NCI-H187 treated with DMSO at 0.1 percent for 48 hours (cell line): ENCODE measurements around the gene MAT1A.
"Not testable (repeated sequence)": the region's sequence is repeated elsewhere in the genome, so short reads cannot be mapped to it uniquely, and the experiment has no call there.

ENCODE experiments used
- DNase-seq: peaks from one replicate; lab custom pipeline; 2025; lab: John Stamatoyannopoulos, UW

The MAT1A gene

DNA sequence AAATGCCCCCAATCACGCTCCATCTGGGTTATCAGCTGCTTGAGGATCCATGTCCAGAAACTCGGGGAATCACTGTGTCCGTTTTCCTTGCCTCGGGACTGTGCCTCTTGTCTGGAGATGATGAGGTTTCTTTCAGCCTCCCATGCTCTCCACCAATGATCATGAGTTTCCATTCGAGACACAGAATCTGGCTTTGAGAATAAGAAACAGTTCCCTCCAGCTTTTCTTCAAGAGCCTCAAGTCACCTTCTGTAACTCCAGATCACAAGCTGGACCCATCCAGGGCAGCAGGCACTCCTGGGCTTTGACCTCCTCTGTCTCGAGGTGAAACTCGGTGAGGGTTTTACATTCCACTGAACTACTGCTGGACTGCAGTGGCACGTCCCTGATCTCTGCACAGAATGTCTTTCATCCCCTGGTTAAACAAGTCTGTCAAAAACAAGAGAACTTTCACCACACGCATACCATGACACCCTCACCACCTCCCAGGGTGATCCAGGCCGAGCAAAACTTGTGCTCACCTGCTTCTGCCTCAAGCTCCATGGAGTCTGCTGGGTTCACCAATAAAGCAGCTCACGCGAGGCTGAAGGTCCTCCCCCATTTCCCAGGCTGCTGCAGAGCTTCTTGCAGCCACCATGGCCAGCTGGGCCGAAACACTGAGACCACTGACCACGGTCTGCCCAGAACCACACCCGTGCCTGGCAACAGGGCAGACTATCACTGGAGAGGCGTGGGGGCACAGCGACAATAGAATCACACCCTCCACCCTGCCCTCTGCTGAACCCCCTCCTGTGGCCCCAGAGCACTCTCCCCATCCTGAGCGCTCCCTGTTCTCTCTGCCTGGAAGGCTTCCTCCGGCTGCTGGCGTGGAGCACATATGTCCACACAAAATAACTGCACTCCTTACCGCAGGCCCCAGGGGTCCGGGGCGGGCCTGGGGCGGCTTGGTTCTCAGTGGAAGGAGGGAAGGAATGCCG lies 25.1 kb downstream of the MAT1A start:
- DNase-seq: no peak

DNA sequence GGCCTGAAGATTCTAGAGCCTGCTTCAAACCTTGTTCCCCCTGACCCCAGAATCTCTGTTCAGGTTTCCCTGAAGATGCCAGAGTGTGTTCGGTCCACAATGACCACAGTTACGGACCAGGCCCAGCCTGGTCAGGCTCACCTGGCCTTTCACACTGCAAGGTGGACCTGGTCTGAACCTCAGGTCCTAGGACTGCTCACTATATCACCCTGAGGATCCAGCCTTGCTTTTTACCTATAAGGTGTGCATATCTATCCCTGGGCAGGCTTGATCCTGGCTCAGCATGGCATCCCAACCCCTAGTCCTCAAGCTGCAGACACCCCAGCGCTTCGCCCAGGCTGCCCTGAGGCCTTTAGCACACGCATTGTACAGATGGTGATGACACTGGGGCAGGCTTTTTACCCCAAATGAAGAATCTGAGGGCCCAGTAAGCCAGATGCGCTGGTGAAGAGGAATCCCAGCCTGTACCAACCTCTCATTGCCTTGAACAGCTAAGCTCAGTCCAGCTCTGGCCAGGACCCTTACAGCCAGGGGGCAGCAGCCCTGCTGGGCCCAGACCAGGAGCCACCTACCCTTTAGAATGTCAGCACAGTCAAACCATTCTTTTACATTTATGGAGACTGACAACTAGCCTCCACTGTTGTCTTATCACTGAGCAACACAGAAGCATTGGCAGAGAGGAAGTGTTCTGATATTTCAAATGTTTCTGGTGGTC lies 28.0 kb downstream of the MAT1A start:
- no peak for DNase-seq

DNA sequence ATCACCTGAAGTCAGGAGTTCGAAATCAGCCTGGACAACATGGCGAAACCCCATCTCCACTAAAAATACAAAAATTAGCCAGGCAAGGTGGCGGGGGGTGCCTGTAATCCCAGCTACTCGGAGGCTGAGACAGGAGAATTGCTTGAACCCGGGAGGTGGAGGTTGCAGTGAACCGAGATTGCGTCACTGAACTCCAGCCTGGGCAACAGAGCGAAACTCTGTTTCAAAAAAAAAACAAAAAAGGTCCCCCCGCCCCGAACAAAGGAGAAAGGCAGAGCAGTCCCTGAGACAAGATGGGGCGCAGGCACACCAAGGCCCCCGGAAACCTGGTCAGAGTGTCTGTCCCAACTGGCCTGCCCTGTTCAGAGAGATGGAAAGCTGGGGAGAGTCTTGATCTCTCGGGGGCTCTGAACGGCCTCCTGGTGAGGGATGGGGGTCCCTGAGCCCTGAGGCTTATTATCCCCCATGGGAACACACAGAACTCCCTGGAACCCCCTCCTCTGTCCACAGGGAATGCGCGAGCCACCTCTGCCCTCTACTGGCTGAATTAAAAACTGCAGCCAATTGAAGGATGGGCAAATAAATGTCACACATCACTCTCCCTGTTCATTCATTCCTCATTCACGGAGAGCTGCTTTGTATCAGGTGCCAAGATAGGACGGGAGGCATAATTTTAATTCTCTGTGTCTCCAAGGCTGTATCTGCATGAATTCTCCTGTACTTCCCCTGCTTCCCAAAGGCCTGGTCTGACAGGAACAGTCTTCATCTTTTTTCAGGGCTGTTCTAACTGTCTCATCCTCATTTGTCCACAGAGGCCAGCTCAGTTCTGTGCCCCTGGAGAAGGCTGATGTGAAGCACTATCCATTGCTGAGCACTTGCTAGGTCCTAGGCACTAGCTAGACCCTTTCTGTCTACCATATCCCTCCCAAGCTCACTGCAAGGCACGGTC lies 28.9 kb downstream of the MAT1A start:
- DNase-seq: no peak

DNA sequence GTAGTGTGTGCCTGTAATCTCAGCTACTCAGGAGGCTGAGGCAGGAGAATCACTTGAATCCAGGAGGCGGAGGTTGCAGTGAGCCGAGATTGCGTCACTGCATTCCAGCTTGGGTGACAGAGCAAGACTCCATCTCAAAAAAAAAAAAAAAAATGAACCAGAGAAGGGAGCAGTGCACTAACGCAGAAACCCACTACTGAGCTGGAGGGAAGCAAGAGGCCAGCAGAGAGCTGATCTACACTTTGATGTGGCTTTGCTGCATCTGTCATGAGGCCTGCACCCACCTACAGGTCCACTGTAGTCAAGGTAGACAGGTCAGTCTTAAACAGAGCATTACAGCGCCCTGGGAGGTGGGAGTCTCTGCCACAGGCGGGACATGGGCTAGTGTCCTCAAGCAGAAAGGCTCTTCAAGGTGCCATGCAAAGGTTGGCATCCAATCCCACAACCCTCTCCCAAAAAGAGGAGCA lies 30.0 kb downstream of the MAT1A start:
- no peak for DNase-seq

DNA sequence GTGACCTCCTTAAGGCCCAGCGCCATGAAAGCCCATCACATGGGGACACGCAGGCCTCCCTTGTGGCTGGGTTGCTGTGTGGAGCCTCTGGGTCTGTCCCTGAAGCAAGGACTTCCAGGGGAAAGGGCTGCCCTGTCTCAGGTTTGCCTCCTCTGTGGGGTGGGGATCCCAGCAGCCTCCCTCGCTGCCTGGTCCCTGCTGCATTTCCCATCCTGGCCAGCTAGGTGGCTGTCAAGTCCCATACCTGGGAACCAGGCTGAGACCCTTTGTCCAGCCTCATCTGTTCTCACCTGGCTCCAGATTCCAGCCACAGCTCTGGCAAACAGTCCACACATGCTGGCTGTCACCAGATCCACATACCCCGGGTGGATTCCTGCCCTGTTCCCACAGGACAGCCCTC lies 32.7 kb downstream of the MAT1A start:
- not testable (repeated sequence) for DNase-seq

DNA sequence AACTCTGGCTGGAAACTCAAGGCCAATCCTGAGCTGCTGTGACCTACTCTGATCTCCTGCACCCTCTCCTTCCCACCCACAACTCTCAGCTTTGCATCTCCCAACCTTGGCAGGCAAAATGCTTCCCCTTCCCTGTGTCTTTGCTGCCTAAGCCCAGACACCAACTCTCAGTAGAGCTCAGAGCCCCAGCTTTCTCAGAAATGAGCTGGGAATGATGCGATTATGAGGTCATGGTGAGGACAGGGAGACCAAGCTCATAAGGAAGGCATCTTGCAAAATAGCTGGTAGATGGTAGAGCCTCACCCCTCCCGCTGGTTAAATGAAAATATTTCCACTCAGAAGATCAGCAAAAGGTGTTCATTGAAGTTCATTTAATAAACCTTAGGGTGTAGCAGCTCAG lies 34.7 kb downstream of the MAT1A start:
- DNase-seq: not testable (repeated sequence)

DNA sequence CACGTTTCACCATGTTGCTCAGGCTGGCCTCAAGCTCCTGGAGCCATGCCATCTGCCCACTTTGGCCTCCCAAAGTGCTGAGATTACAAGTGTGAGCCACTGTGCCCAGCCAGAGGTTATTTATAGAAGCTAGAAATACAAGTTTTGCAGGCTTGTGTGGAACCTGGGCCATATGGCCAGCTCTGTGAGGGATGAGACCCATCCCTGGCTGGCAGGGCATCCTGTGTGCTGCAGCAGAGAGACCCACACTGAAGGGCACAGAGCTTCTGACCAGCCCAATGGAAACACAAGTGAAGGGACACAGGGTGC lies 35.5 kb downstream of the MAT1A start:
- not testable (repeated sequence) for DNase-seq

DNA sequence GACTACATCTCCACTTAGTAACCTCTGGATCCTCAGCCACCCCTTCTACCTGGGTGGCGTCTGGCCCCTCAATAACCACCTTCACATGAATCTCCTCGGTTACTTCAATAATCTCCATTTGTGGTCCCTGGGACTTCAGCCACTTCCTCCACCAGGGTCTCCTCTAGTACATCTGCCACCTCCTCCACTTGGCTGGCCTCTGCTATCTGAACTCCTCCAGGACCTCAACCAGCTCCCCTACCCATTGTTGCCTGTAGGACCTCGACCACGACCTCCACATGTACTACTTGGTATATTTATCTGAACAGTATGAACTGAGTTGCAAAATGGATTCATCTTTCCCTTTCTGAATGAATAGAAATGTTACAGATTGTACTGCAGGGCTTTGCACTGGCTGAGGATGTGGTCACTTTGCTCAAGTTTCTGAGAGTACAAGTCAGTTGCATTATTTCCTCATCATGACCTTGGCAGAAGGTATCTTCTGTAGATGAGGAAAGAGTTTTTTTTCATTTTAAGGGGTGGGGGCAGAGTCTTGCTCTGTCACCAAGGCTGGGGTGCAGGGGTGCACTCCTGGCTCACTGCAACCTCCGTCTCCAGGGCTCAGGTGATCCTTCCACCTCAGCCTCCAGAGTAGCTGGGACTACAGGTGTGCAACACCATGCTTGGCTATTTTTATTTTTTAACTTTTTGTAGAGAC lies 36.0 kb downstream of the MAT1A start:
- no peak for DNase-seq

DNA sequence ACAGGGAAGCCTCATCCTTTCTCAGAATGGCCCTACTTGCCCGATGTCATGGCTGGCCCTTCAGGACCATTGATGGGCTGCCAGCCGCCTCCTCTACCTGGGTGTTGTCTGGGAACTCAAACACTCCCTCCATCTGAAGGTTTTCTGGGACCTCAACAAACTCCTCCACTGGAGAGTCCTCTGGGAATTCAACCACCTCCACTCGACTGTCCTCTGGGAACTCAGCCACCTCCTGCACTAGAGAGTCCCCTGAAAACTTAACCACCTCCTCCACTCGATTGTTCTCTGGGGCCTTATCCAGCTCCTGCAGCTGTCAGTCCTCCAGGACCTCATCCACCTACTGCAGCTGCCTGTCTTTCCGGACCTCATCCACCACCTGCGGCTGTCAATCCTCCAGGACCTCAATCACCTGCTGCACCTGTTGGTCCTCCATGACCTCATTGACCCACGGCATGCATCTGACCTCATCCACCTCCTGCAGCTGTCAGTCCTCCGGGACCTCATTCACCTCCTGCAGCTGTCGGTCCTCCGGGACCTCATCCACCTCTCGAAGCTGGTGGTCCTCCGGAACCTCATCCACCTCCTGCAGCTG lies 37.1 kb downstream of the MAT1A start:
- DNase-seq: no peak

DNA sequence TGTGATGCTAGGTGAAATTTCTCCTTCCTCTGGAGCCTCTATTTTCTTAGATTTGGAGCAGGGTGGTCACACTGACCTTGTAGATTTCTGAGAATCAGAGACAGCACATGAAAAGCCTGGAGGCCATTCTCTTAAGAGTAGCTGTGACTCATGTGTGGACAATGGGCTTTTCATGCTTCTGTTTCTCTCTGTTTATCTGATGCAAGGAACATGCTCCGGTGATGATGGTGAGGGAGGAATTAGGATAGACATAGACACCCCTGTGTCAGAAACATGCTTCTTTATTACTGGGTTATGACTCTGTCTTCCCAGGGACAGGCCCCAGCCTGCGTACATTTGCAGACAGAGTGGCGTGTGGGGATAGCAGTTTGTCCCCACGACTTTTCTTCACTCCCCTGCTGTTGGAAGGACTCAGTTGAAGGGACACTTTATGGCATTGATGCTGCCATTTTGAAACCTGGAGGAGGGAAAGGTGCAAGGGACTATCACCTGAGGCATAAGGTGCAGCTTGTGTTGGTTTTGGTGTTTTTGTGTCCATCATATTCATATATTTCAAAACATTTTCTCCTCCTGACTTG lies 37.7 kb downstream of the MAT1A start:
- not testable (repeated sequence) for DNase-seq

DNA sequence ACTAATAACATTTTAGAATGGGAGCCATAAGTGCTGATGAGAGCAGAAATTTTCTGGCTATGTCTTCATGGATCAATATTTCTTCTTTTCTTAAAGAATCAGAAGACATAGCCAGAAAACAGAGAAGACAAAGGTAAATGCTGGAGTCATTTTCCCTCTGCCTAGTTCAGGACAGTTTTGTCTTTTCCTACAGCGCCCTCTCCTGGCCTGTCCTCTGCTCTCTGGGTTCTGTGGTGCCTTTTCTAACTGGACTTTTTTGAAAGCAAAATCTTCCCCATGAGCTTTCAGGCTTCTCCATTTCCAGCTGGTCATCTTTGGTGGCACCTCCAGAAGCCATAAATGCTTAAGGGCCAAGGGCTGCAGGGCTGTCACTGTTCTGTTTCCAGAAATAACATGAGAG lies 39.1 kb downstream of the MAT1A start:
- DNase-seq: not testable (repeated sequence)

DNA sequence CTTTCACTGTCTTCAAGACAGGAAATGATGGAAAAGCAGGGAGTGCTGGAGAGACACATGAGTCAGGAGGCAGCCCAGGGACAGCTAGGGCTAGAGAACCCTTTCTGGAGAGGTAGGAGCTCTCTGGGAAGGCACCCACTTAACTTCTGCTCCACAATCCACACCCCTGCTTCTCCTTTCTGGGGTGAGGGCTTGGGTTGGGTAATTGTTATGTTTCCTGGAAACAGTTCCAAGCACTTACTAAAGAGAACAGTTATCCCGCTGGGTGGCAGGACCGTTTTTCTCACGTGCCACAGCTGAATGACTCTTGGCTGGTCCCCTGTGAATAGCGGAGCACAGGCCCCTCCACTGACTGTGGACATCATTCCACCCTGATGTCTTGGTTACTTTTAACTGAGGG lies 39.6 kb downstream of the MAT1A start:
- DNase-seq: not testable (repeated sequence)

DNA sequence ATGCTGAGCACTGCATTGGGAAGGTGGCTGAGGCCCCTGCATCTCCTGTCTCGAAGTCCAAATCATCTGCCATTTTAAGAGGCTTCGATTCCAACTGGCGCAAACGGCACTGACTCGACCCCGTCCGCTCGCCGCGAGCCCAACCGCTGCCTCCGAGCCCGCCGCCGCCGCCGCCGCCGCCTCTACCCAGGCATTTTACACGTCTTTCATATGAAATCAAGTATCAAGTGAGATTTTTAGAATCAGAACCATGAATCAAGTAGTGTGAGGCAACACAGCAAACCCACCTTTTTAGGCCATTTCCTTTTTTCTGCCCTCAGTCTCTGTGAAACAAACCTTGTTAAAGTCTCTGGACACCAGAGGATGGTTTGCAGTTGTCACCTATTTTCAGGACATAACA lies 41.8 kb downstream of the MAT1A start:
- not testable (repeated sequence) for DNase-seq

DNA sequence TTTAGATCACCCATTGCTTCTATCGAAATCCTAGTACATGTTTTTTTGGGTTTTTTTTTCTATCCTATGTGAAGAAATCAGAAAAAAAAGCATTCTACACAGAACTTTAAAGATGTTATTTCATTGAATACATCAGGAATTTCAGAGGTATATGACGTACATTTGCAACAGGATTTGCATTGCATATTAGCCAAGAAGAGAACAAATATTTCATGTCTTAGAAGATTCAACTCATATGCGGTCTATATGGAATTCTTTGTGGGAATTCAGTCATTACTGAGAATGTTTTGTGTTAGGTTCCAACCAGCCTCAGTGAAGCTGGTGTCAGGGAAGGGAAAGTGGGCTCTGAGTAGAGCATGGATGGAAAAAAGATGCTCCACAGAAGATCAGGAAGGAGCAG lies 45.1 kb downstream of the MAT1A start:
- not testable (repeated sequence) for DNase-seq

DNA sequence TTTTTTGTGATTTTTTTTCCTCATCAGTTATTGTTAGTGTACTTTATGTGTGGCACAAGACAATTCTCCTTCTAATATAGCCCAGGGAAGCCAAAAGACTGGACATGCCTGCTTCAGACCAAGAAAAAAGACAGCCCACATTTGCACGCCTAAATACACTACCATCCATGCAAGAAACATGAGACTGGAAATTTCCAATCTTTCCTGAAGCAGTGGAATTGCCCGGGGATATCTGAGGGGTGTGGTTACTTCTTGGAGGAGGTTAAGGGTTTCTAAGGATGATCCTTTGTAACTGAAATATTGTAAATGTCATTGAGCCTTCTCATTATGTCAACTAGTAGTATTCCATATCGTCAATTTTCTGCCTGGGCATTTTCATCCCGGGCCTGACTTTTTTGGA lies 47.1 kb downstream of the MAT1A start:
- not testable (repeated sequence) for DNase-seq

DNA sequence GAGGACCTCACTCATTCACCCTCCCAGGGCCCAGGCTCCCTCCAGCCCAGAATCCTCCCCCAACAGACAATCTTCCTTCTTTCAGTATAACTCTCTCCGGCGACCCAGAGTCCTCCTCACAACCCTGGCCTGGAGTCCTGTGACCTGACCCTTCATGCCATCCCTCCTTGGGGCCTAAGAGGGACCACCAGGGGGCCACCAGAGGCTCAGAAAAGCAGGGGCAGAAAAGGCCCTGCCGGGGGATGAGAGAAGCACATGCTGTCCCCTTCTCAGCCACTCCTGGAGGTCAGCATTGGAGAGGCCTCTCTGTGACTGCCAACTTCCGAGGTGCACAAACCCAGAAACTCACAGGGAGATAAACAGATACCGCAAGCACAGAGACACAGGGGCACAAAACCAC lies 53.0 kb downstream of the MAT1A start:
- DNase-seq: not testable (repeated sequence)

DNA sequence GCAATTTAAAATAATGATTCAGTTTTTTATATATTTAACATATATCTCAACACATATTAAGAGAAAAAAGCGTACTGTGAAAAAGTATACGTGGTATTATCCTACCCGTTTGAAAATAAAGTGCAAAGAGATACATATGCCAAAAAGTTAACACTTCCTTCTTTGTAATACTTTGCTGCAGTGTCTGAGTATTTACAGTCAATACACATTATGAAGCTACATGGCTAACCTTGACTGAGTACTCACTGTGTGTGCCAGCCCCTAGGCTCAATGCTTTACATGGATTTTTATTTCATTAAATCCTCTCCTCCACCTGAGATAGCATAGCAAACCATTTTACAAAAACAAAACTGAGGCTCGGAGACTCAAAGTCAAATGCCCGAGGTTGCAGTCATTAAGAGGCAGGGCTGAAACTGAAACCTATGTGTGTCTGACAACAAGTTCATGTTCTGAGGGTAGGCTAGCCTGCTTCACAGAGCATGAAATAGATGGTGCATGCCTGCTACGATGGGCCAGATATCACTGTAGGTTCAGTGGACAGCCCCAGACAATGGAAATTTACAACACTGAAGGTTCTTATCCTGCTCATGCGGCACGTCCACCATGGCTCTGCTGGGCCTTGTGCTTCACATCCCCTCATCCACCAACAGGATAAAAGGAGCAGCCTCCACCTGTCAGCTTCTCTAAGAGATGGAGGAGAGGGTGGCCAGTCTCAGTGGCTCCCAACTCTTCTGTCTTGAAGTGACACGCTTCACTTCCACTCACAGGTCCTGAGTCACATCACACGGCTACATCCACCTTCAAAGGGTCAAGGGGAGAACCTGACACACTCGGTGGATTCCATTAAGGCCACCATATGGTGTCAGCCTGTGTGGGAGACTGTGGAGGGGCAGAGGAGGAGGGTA lies 54.9 kb downstream of the MAT1A start:
- DNase-seq: not testable (repeated sequence)

DNA sequence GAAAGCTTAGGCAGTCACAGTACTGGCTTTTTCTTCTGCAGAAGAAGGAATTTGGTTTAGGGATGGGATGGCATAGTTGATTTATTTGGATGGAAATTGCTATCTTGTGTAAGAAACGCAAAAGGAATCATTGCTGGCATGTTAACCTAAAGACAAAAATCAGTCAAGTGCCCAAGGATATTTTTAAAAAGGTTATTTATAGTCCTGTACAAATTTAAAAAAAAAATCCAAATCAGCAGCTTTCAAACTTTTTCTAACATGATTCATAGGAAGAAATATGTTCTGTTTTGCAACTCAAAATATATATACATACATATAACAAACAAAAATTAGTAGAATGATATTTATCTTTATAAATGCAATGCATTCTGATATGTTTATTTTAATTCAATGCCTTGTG lies 55.6 kb downstream of the MAT1A start:
- DNase-seq: not testable (repeated sequence)

DNA sequence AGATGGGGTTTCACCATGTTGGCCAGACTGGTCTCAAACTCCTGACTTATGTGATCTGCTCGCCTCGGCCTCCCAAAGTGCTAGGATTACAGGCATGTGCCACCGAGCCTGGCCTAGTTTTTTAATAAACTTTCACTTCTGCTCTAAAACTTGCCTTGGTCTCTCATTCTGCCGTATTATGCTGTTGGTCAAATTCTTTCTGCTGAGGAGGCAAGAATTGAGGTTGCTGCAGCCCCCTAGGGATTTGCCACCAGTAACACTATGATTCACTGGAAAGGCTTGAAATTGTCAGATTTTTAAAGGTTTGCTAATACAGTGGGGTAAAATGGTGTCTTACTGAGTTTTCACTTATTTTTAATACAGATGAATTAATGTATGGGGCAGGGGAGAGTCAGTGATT lies 62.7 kb downstream of the MAT1A start:
- DNase-seq: not testable (repeated sequence)

DNA sequence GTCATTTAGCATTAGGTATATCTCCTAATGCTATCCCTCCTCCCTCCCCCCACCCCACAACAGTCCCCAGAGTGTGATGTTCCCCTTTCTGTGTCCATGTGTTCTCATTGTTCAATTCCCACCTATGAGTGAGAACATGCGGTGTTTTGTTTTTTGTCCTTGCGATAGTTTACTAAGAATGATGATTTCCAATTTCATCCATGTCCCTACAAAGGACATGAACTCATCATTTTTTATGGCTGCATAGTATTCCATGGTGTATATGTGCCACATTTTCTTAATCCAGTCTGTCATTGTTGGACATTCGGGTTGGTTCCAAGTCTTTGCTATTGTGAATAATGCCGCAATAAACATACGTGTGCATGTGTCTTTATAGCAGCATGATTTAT lies 66.4 kb downstream of the MAT1A start:
- not testable (repeated sequence) for DNase-seq
